Type B pancreatic cell (in vitro differentiated cells): ENCODE data around the gene SMARCAL1. TPM values are rescaled to one million over a fixed set of nuclear protein-coding genes. Genes with fewer than 3 reads are reported as not detected.
"Not testable (repeated sequence)": the region's sequence is repeated elsewhere in the genome, so short reads cannot be mapped to it uniquely, and the experiment has no call there.

Experiments
- DNase-seq: peaks from one replicate; pipeline ENCODE4 v3.0.0; 2021; ENCODE audit warnings: mixed read lengths; ENCODE audit not compliant: unreplicated experiment; ENCODE audit errors: extremely low spot score
- H3K27ac Mint-ChIP-seq: 2 replicates; pipeline ENCODE4 v1.8.0; 2021; ENCODE audit warnings: mild to moderate bottlenecking, mixed read lengths
- H3K27me3 Mint-ChIP-seq: 2 replicates; pipeline ENCODE4 v1.8.0; 2021; ENCODE audit warnings: mixed read lengths
- H3K36me3 Mint-ChIP-seq: 2 replicates; pipeline ENCODE4 v1.8.0; 2021; ENCODE audit warnings: mixed read lengths
- H3K4me1 Mint-ChIP-seq: one replicate; pipeline ENCODE4 v1.8.0; 2021; ENCODE audit warnings: mixed read lengths; ENCODE audit not compliant: unreplicated experiment
- H3K4me3 Mint-ChIP-seq: 2 replicates; pipeline ENCODE4 v1.8.0; 2021; ENCODE audit warnings: mild to moderate bottlenecking, mixed read lengths
- H3K9me3 Mint-ChIP-seq: 2 replicates; pipeline ENCODE4 v1.8.0; 2021; ENCODE audit warnings: mixed read lengths
- total RNA-seq: library from RNA; stranded (reverse); gene quantifications from 2 replicates; pipeline ENCODE4 v1.2.1, GENCODE V29; 2021; ENCODE audit warnings: low replicate concordance
- TF ChIP-seq, protein P1 (sequence below): fragments of 200-600 bp; sonication (generic); conservative IDR thresholded peaks from 2 replicates; pipeline ENCODE4 v1.5.0; 2021; ENCODE audit warnings: antibody characterized with exemption, mild to moderate bottlenecking

Gene SMARCAL1
- total RNA-seq, 1 donor from 2014 or later = 29.0 TPM

DNA sequence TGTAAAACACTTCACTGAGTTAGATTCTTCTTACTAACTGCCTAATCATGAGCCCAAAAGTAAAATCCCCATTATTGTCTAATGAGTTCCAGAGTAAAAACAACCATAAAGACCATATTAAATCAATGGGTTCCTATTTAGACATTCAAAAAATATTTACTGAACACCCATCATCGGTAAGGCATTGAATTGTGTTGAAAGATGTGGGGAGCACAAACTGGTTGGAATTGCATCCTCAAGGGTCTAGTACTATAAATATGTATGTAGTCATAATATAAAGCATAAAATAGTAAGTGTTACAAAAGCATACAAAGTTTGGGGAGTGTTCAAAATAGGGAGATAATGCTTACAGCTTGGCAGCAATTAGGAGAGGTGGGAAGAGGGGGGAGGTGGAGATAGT lies 37.0 kb upstream of the SMARCAL1 start:
- Mint-ChIP-seq H3K4me3 (no peak overlapping the region), H3K4me1 (no peaks in the 10 kb centered on the region), H3K27me3 (peaks cover 68% of the 10 kb centered on the region), H3K36me3 (no peaks in the 10 kb centered on the region), H3K27ac (no peak overlapping the region), H3K9me3 (no peaks in the 10 kb centered on the region)
- TF ChIP-seq, protein P1, sequence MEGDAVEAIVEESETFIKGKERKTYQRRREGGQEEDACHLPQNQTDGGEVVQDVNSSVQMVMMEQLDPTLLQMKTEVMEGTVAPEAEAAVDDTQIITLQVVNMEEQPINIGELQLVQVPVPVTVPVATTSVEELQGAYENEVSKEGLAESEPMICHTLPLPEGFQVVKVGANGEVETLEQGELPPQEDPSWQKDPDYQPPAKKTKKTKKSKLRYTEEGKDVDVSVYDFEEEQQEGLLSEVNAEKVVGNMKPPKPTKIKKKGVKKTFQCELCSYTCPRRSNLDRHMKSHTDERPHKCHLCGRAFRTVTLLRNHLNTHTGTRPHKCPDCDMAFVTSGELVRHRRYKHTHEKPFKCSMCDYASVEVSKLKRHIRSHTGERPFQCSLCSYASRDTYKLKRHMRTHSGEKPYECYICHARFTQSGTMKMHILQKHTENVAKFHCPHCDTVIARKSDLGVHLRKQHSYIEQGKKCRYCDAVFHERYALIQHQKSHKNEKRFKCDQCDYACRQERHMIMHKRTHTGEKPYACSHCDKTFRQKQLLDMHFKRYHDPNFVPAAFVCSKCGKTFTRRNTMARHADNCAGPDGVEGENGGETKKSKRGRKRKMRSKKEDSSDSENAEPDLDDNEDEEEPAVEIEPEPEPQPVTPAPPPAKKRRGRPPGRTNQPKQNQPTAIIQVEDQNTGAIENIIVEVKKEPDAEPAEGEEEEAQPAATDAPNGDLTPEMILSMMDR = no peak
- DNase-seq = no peak

DNA sequence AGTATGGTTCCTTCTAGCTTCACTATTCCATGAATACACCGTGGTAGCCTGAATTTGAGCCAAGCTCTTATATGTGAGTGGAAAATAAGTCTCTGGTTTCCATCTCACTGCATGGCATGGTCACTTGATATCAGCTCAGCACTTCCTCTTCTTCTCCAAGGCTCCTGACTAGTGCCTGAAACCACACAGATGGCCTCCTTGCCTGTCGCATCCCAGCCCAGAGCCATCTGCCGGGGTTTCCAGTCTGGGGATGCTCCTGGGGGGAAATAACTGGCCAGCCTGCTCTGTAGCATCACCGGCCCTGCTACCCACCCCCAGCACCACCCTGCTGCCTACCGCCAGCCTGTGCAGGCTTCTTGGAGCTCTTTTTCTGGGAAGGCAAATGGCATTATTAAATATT lies 32.3 kb upstream of the SMARCAL1 start:
- peaks cover 34% of the 10 kb centered on the region for H3K27me3 Mint-ChIP-seq
- H3K4me1 Mint-ChIP-seq = no peaks in the 10 kb centered on the region
- H3K27ac Mint-ChIP-seq = no peak overlapping the region
- no peaks in the 10 kb centered on the region for H3K36me3 Mint-ChIP-seq
- no peaks in the 10 kb centered on the region for H3K9me3 Mint-ChIP-seq
- TF ChIP-seq, protein P1 = no peak
- DNase-seq = no peak
- H3K4me3 Mint-ChIP-seq = no peak overlapping the region

DNA sequence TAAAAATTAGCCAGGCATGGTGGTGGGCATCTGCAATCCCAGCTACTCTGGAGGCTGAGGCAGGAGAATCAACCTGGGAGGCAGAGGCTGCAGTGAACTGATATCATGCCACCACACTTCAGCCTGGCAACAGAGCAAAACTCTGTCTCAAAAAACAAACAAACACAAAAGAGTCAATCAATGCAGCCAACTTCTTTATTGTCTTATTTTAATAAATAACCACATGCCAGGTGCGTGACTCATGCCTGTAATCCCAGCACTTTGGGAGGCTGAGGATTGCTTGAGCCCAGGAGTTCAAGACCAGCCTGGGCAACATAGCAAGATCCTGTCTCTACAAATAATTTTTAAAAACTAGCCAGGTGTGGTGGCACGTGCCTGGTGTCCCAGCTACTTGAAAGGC lies 27.9 kb upstream of the SMARCAL1 start:
- H3K27me3 Mint-ChIP-seq = peaks cover 12% of the 10 kb centered on the region
- H3K9me3 Mint-ChIP-seq, H3K4me3 Mint-ChIP-seq: not testable (repeated sequence)

DNA sequence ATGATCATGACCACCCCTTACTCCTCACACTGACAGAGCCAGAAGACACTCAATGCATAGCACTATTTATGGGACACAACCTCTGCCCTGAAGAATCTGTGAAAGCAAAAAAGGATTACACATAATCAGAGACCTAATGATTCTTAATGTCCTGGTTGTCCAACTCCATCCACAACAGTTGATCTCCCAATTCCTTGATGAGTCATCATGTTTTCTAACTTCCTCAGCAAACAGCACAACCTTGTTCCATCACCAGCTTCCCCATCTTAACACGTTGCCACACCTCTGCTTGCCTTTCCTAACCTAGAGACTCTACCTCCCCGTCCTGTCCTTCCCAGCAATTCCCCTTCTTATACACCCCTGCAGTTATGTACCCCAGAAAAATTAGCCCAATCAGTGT lies 26.8 kb upstream of the SMARCAL1 start:
- no peak for DNase-seq
- Mint-ChIP-seq H3K36me3 (no peaks in the 10 kb centered on the region), H3K4me1 (no peaks in the 10 kb centered on the region), H3K9me3 (no peaks in the 10 kb centered on the region), H3K4me3 (no peak overlapping the region), H3K27me3 (peaks cover 9% of the 10 kb centered on the region), H3K27ac (no peak overlapping the region)
- TF ChIP-seq, protein P1 = no peak

More for the DNA sequence above, 27.9 kb upstream of the SMARCAL1 start:
- not testable (repeated sequence) for DNase-seq, H3K27ac Mint-ChIP-seq, H3K4me1 Mint-ChIP-seq, H3K36me3 Mint-ChIP-seq

DNA sequence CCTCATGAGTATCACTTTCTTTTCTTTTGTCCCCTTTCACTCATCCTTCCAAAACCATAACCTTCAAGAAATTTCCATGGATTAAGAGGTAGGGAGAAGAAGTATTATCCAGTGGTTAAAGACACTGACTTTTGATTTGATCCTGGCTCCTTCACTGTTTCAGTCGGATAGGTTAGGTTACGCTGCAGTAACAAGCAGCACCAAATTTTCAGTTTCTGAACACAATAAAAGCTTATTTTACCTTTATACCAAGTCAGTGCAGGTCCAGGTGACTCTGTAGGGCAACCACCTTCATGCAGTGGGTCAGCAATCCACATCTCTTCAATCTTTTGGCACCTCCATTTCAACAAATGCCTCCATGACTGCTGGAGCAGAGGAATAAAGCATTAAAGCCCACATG lies 25.0 kb upstream of the SMARCAL1 start:
- peaks cover 9% of the 10 kb centered on the region for H3K27me3 Mint-ChIP-seq
- no peak overlapping the region for H3K4me3 Mint-ChIP-seq
- no peaks in the 10 kb centered on the region for H3K9me3 Mint-ChIP-seq
- DNase-seq = no peak
- no peaks in the 10 kb centered on the region for H3K4me1 Mint-ChIP-seq
- TF ChIP-seq, protein P1 = no peak
- H3K36me3 Mint-ChIP-seq = no peaks in the 10 kb centered on the region
- H3K27ac Mint-ChIP-seq = no peak overlapping the region

DNA sequence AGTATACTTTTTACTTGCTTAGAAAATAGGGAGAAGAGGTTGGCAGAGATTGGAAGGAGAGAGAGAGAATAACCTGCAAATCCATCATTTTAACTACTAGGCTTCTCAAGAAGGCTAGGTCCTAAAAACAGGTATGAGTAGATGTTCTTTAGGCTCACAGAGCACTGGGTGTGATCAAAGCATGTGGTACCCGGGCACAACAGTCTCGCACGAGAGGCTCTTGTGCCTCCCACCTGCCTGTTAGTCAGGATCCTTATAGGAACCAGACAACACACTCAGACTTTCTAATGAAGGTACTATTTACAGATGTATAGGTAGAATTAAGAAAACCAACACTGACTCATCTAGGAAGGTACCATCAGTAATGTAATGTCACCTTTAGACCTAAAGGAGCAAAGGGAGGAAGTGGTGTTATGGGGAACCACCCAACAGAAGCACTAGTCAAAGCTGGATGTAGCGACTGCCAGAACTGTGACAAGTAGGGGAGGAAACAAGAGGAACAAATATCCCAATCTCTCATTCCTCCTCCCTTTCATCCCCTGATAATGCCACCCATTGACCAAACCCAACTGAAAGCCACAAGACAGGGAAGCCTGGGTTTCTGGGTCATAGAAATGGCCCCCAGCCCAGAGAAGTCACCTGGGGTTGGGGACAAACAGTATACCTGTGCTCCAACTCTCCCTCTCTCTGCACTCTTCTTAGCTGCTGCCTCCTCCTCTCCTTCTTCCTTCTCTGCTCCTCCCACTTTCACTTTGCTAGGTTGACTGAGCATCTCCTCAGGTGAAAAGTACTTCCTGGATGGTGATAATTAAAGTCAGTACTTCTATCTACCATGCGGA lies 24.0 kb upstream of the SMARCAL1 start:
- no peaks in the 10 kb centered on the region for H3K4me1 Mint-ChIP-seq
- no peak overlapping the region for H3K27ac Mint-ChIP-seq
- no peaks in the 10 kb centered on the region for H3K36me3 Mint-ChIP-seq
- peaks cover 12% of the 10 kb centered on the region for H3K27me3 Mint-ChIP-seq
- H3K9me3 Mint-ChIP-seq = no peaks in the 10 kb centered on the region
- DNase-seq = no peak
- H3K4me3 Mint-ChIP-seq = no peak overlapping the region
- TF ChIP-seq, protein P1 = no peak
